Cardiac fibroblast (primary cell): ENCODE measurements around the gene PICALM.

ENCODE experiments used
- DNase-seq, 2 donors: peaks; one replicate each; pipeline versions ENCODE4 v3.0.0 to v3.0.0-alpha.2; 2010; ENCODE audit warnings: low read depth in 2 of 2
- H3K4me3 ChIP-seq, 2 donors: replicated peaks in 1 of 2; 1 replicate in 1 of 2; 2 replicates in 1 of 2; pipeline ENCODE4 v1.5.1; 2011; ENCODE audit warnings: low read depth in 2 of 2, low read length in 2 of 2, mild to moderate bottlenecking in 2 of 2, moderate library complexity in 1 of 2
- CTCF ChIP-seq: IDR thresholded peaks from one replicate; pipeline ENCODE4 v1.5.1; 2011; ENCODE audit warnings: low read depth, mild to moderate bottlenecking, low read length, inconsistent platforms

Gene PICALM

GRCh38 chr11:85918910-85919794 is 149.7 kb downstream of the PICALM start:
- TF ChIP-seq CTCF = no peak
- DNase-seq = peak; percentile 42 to 63

DNA sequence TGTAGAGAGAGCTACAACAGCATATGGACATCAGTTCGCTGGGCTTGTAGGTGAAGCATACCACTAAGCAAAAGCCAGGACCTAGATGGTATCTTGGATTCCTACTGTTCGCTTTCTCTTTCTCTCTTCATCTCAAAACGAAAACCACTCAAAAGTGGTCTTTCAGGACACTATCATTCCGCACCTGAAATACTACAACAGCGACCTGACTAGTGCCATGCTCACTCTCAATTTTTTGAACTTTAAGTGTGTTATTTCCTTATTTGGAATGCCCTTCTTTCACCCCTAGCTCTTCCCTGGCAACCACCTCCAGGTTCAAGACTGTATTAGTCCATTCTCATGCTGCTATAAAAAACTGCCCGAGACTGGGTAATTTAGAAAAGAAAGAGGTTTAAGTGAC is 154.5 kb downstream of the PICALM start:
- H3K4me3 ChIP-seq = no peak overlapping the region
- DNase-seq = no peak
- TF ChIP-seq CTCF = no peak

More at GRCh38 chr11:85918910-85919794, 149.7 kb downstream of the PICALM start:
- H3K4me3 ChIP-seq = no peak overlapping the region

- TF ChIP-seq CTCF = no peak
- H3K4me3 ChIP-seq = no peak overlapping the region
- no peak for DNase-seq
These were observed 155.4 kb downstream of the PICALM start for GRCh38 chr11:85913513-85913912.

DNA sequence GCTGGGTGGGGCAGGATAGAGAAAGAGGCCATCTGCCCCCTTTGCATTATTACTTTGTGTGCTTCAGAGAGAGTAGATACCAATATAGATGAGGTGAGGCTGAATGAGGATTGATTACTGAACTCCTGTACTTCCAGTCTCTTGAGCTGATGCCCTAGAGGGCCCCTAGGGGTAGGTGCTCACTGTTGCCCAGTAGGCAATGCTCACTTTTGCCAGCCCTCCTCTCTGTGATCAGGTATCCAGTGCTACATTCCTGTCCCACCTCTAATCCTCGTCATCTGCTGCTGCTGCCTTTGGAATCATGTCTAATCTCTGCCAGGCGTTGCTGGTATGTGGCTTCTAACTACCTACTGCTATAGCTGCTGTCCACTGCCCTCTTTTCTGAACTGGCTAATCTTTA is 156.5 kb downstream of the PICALM start:
- no peak overlapping the region for H3K4me3 ChIP-seq
- no peak for TF ChIP-seq CTCF
- DNase-seq = no peak
